ENCODE results near the gene XIRP1. TPM values are rescaled to one million over a fixed set of nuclear protein-coding genes. Genes with fewer than 3 reads are reported as not detected.

XIRP1 gene
- total RNA-seq, 1 donor from 2014 or later, result not detected

Other genes with a start within 250 kb of the XIRP1 start
- gene SCN11A, start 140.7 kb downstream of the XIRP1 start, total RNA-seq, result under 0.01 and 0.13 TPM in 2 replicates
- 31.5 and 38.2 TPM in 2 replicates for gene WDR48, start 140.6 kb downstream of the XIRP1 start, total RNA-seq
- 22.2 and 34.9 TPM in 2 replicates for gene GORASP1, start 85.0 kb downstream of the XIRP1 start, total RNA-seq
- 0.90 and 3.2 TPM in 2 replicates for gene TTC21A, start 84.9 kb downstream of the XIRP1 start, total RNA-seq
- 6.3 and 11.1 TPM in 2 replicates for gene CSRNP1, start 39.0 kb downstream of the XIRP1 start, total RNA-seq
- not detected in 2 replicates for gene CX3CR1, start 87.4 kb upstream of the XIRP1 start, total RNA-seq
- gene CCR8, start 137.1 kb upstream of the XIRP1 start, total RNA-seq, result not detected in 2 replicates
- 13.5 and 19.1 TPM in 2 replicates for gene SLC25A38, start 190.8 kb upstream of the XIRP1 start, total RNA-seq
- gene RPSA, start 214.1 kb upstream of the XIRP1 start, total RNA-seq, result 931 and 1,204 TPM in 2 replicates

All from dermis microvascular lymphatic vessel endothelial cell (primary cell).